ENCODE data around the gene ANKLE2. TPM values are rescaled to one million over a fixed set of nuclear protein-coding genes. Genes with fewer than 3 reads are reported as not detected.

The ANKLE2 gene
- total RNA-seq, 2 experiments from 2014 or later, result 112 to 123 TPM

GRCh38 chr12:132775502-132776229 lies 14.0 kb upstream of the ANKLE2 start:
- POLR2A ChIA-PET, result no interaction called here
- H3K4me3 Mint-ChIP-seq, result no peak overlapping the region
- H3K4me1 Mint-ChIP-seq (ENCODE audit: low read depth), result peaks cover 15% of the 10 kb centered on the region
- no peak overlapping the region for H3K27ac Mint-ChIP-seq
- H3K36me3 Mint-ChIP-seq, result peaks cover 46% of the 10 kb centered on the region
- no peak for DNase-seq
- no peaks in the 10 kb centered on the region for H3K9me3 Mint-ChIP-seq
- CTCF ChIA-PET, result no interaction called here
- intact Hi-C loops (cut with micrococcal nuclease), result no loop called here
- no peaks in the 10 kb centered on the region for H3K27me3 Mint-ChIP-seq

- intact Hi-C loops (cut with micrococcal nuclease), result no loop called here
- Mint-ChIP-seq H3K27ac (no peak overlapping the region), H3K4me1 (ENCODE audit: low read depth) (peaks cover 17% of the 10 kb centered on the region), H3K4me3 (no peak overlapping the region), H3K36me3 (peaks cover 38% of the 10 kb centered on the region), H3K27me3 (no peaks in the 10 kb centered on the region), H3K9me3 (no peaks in the 10 kb centered on the region)
- CTCF ChIA-PET, result interaction anchor here (1.1 kb wide), 1 partner anchor 44 kb away, joined by 3 read pairs; no protein-coding TSS in a partner anchor
- POLR2A ChIA-PET, result no interaction called here
- DNase-seq, result no peak
Measured at GRCh38 chr12:132774646-132775275, 13.1 kb upstream of the ANKLE2 start.

GRCh38 chr12:132774159-132774558 lies 12.5 kb upstream of the ANKLE2 start:
- Mint-ChIP-seq H3K27me3 (no peaks in the 10 kb centered on the region), H3K4me3 (no peak overlapping the region), H3K4me1 (ENCODE audit: low read depth) (peaks cover 19% of the 10 kb centered on the region), H3K36me3 (peaks cover 37% of the 10 kb centered on the region), H3K9me3 (no peaks in the 10 kb centered on the region), H3K27ac (no peak overlapping the region)
- intact Hi-C loops (cut with micrococcal nuclease), result no loop called here
- ChIA-PET POLR2A (interaction anchor here (1.0 kb wide), 1 partner anchor 54 kb away, joined by 3 read pairs; the partner anchor contains the start of gene GOLGA3), CTCF (interaction anchor here (1.1 kb wide), 1 partner anchor 43 kb away, joined by 3 read pairs; no protein-coding TSS in a partner anchor)
- DNase-seq, result no peak

- Mint-ChIP-seq H3K27ac (no peak overlapping the region), H3K27me3 (no peaks in the 10 kb centered on the region), H3K9me3 (no peaks in the 10 kb centered on the region), H3K36me3 (peaks cover 42% of the 10 kb centered on the region), H3K4me1 (ENCODE audit: low read depth) (peaks cover 25% of the 10 kb centered on the region), H3K4me3 (no peak overlapping the region)
- no peak for DNase-seq
- ChIA-PET POLR2A (interaction anchor here (1.0 kb wide), 1 partner anchor 55 kb away, joined by 3 read pairs; the partner anchor contains the start of gene GOLGA3), CTCF (interaction anchor here (0.6 kb wide), 1 partner anchor 91 kb away, joined by 3 read pairs; no protein-coding TSS in a partner anchor)
- intact Hi-C loops (cut with micrococcal nuclease), result no loop called here
Measured at GRCh38 chr12:132773077-132773955, 11.7 kb upstream of the ANKLE2 start.

GRCh38 chr12:132772606-132773005 lies 11.0 kb upstream of the ANKLE2 start:
- no peaks in the 10 kb centered on the region for H3K9me3 Mint-ChIP-seq
- no peak overlapping the region for H3K4me3 Mint-ChIP-seq
- H3K27ac Mint-ChIP-seq, result no peak overlapping the region
- no peaks in the 10 kb centered on the region for H3K27me3 Mint-ChIP-seq
- POLR2A ChIA-PET, result no interaction called here
- intact Hi-C loops (cut with micrococcal nuclease), result no loop called here
- CTCF ChIA-PET, result interaction anchor here (0.6 kb wide), 1 partner anchor 92 kb away, joined by 3 read pairs; no protein-coding TSS in a partner anchor
- peaks cover 28% of the 10 kb centered on the region for H3K4me1 Mint-ChIP-seq (ENCODE audit: low read depth)
- peaks cover 41% of the 10 kb centered on the region for H3K36me3 Mint-ChIP-seq
- DNase-seq, result no peak

- no peaks in the 10 kb centered on the region for H3K27me3 Mint-ChIP-seq
- intact Hi-C loops (cut with micrococcal nuclease), result loop anchor here (1.0 kb wide), 1 partner anchor 11 kb away; no protein-coding TSS in a partner anchor
- CTCF ChIA-PET, result no interaction called here
- peak overlapping the region; percentile 67 for H3K27ac Mint-ChIP-seq
- no peaks in the 10 kb centered on the region for H3K9me3 Mint-ChIP-seq
- peaks cover 30% of the 10 kb centered on the region for H3K4me1 Mint-ChIP-seq (ENCODE audit: low read depth)
- POLR2A ChIA-PET, result no interaction called here
- peaks cover 34% of the 10 kb centered on the region for H3K36me3 Mint-ChIP-seq
- H3K4me3 Mint-ChIP-seq, result peak overlapping the region; percentile 32
- peak; percentile 61 for DNase-seq
Measured at GRCh38 chr12:132771126-132771838, 9.7 kb upstream of the ANKLE2 start.

GRCh38 chr12:132766380-132767085 lies 4.9 kb upstream of the ANKLE2 start:
- intact Hi-C loops (cut with micrococcal nuclease), result no loop called here
- Mint-ChIP-seq H3K4me3 (no peak overlapping the region), H3K4me1 (ENCODE audit: low read depth) (peaks cover 23% of the 10 kb centered on the region), H3K27ac (no peak overlapping the region), H3K27me3 (no peaks in the 10 kb centered on the region), H3K36me3 (peaks cover 10% of the 10 kb centered on the region), H3K9me3 (no peaks in the 10 kb centered on the region)
- ChIA-PET CTCF (no interaction called here), POLR2A (no interaction called here)
- DNase-seq, result no peak

- Mint-ChIP-seq H3K9me3 (no peaks in the 10 kb centered on the region), H3K4me1 (ENCODE audit: low read depth) (peaks cover 20% of the 10 kb centered on the region), H3K27me3 (no peaks in the 10 kb centered on the region), H3K36me3 (peaks cover 15% of the 10 kb centered on the region), H3K27ac (no peak overlapping the region), H3K4me3 (no peak overlapping the region)
- intact Hi-C loops (cut with micrococcal nuclease), result no loop called here
- POLR2A ChIA-PET, result interaction anchor here (0.7 kb wide), 1 partner anchor 143 kb away, joined by 3 read pairs; no protein-coding TSS in a partner anchor
- CTCF ChIA-PET, result no interaction called here
- no peak for DNase-seq
Measured at GRCh38 chr12:132765361-132765760, 3.7 kb upstream of the ANKLE2 start.

- peaks cover 23% of the 10 kb centered on the region for H3K4me1 Mint-ChIP-seq (ENCODE audit: low read depth)
- no peaks in the 10 kb centered on the region for H3K27me3 Mint-ChIP-seq
- ChIA-PET CTCF (no interaction called here), POLR2A (no interaction called here)
- peaks cover 21% of the 10 kb centered on the region for H3K36me3 Mint-ChIP-seq
- no peaks in the 10 kb centered on the region for H3K9me3 Mint-ChIP-seq
- no peak overlapping the region for H3K27ac Mint-ChIP-seq
- no peak for DNase-seq
- H3K4me3 Mint-ChIP-seq, result no peak overlapping the region
- intact Hi-C loops (cut with micrococcal nuclease), result loop anchor here (5.0 kb wide), 2 partner anchors 223 to 368 kb away; partner anchors contain the start of genes ZNF10, ZNF26 and ZNF891
Measured at GRCh38 chr12:132764231-132764630, 2.6 kb upstream of the ANKLE2 start.

- CTCF ChIA-PET, result no interaction called here
- H3K27me3 Mint-ChIP-seq, result no peaks in the 10 kb centered on the region
Measured at GRCh38 chr12:132761921-132762583, 420 bp upstream of the ANKLE2 start.

More at GRCh38 chr12:132761921-132762583, 420 bp upstream of the ANKLE2 start:
- Mint-ChIP-seq H3K27ac (peak overlapping the region; percentile 88), H3K4me1 (ENCODE audit: low read depth) (peaks cover 24% of the 10 kb centered on the region), H3K36me3 (peaks cover 27% of the 10 kb centered on the region), H3K4me3 (peak overlapping the region; percentile 75), H3K9me3 (no peaks in the 10 kb centered on the region)
- intact Hi-C loops (cut with micrococcal nuclease), result loop anchor here (2.0 to 5.0 kb wide), 6 partner anchors 67 to 370 kb away; partner anchors contain the start of genes CHFR, GOLGA3, ZNF10 and ZNF140
- POLR2A ChIA-PET, result no interaction called here
- peak; percentile 88 for DNase-seq

All from activated CD4-positive, alpha-beta memory T cell treated with anti-CD3 and anti-CD28 coated beads for 36 hours (primary cell).